GM12878 (cell line): ENCODE results near the gene NUP210L. TPM values are rescaled to one million over a fixed set of nuclear protein-coding genes. Genes with fewer than 3 reads are reported as not detected.

Experiments
- ATAC-seq: fragments of 200-7000 bp; cut with Tn5 transposase; 3 replicates; pipeline ENCODE4 v1.9.1; 2020; ENCODE audit warnings: mild to moderate bottlenecking, moderate library complexity
- BruUV-seq: library from RNA; stranded (reverse); fragments of 400-500 nt; replicated peaks from 2 replicates; lab custom pipeline; 2021; lab: Mats Ljungman, UMichigan
- CTCF ChIA-PET: fragments of 300-600 bp; sonication (Branson Sonifier 250); formaldehyde crosslinking; extraction: SDS; loops from one replicate; lab custom pipeline; 2021; ENCODE audit warnings: inconsistent platforms; lab: Yijun Ruan, JAX
- POLR2A ChIA-PET: fragments of 350-600 bp; formaldehyde crosslinking; extraction: SDS; loops from one replicate; lab custom pipeline; 2021; ENCODE audit warnings: inconsistent platforms; lab: Charles Lee
- RAD21 ChIA-PET: fragments of 300-600 bp; sonication (Branson Sonifier 250); formaldehyde crosslinking; loops from one replicate; lab custom pipeline; 2023; ENCODE audit warnings: antibody characterized with exemption; ENCODE audit not compliant: unreplicated experiment; lab: Charles Lee
- SMC1A ChIA-PET: fragments of 300-600 bp; sonication (Branson Sonifier 250); formaldehyde crosslinking; loops from one replicate; lab custom pipeline; 2023; ENCODE audit not compliant: unreplicated experiment, uncharacterized antibody; lab: Charles Lee
- DNase-seq: peaks from one replicate; pipeline ENCODE4 v3.0.0-alpha.2; 2011; ENCODE audit warnings: low read depth, low spot score
- FAIRE-seq: peaks from 3 replicates; lab custom pipeline; 2011; peaks lifted over from hg19 to GRCh38; lab: Jason Lieb, UNC
- H2AFZ ChIP-seq: 2 replicates; pipeline ENCODE4 v1.6.0; 2011; ENCODE audit warnings: low read depth, low read length, control low read depth; ENCODE audit not compliant: control insufficient read depth
- H3K27ac ChIP-seq: 2 replicates; pipeline ENCODE4 v1.5.1; 2011; ENCODE audit warnings: control low read depth; ENCODE audit not compliant: control insufficient read depth, insufficient read depth
- H3K27me3 ChIP-seq, 2 experiments: replicated peaks in 1 of 2; 2 replicates each; pipeline versions ENCODE4 v1.6.0 to v1.6.1; 2011; ENCODE audit warnings: low read length in 1 of 2; ENCODE audit not compliant: control insufficient read depth in 2 of 2, insufficient read depth in 2 of 2
- H3K36me3 ChIP-seq, 2 experiments: 2 replicates each; pipeline ENCODE4 v1.5.1; 2011; ENCODE audit warnings: low read length in 1 of 2; ENCODE audit not compliant: control insufficient read depth in 2 of 2, insufficient read depth in 2 of 2
- H3K4me1 ChIP-seq: 2 replicates; pipeline ENCODE4 v1.6.1; 2011; ENCODE audit warnings: mild to moderate bottlenecking, low read length, moderate library complexity, mixed read lengths; ENCODE audit not compliant: control insufficient read depth, insufficient read depth
- H3K4me2 ChIP-seq: 2 replicates; pipeline ENCODE4 v1.6.0; 2011; ENCODE audit warnings: control low read depth; ENCODE audit not compliant: control insufficient read depth, insufficient read depth
- H3K4me3 ChIP-seq: fragments of 200-600 bp; sonication (generic); 2 replicates; pipeline ENCODE4 v1.5.1; 2016
- H3K79me2 ChIP-seq: 2 replicates; pipeline ENCODE4 v1.6.0; 2011; ENCODE audit warnings: low read length; ENCODE audit not compliant: control insufficient read depth, insufficient read depth
- H3K9ac ChIP-seq: 2 replicates; pipeline ENCODE4 v1.8.0; 2011; ENCODE audit warnings: low read length, control low read depth, mixed read lengths; ENCODE audit not compliant: control insufficient read depth, insufficient read depth
- H3K9me3 ChIP-seq: replicated peaks from 3 replicates; pipeline ENCODE4 v1.5.1; 2011; ENCODE audit warnings: mild to moderate bottlenecking, low read length; ENCODE audit not compliant: control insufficient read depth, insufficient read depth
- H4K20me1 ChIP-seq: 2 replicates; pipeline ENCODE4 v1.6.0; 2011; ENCODE audit not compliant: control insufficient read depth, insufficient read depth
- CHD2 ChIP-seq: IDR thresholded peaks from 2 replicates; pipeline ENCODE4 v1.6.1; 2011; ENCODE audit warnings: low read depth, low read length, improper control_type of control experiment, borderline replicate concordance
- DPF2 ChIP-seq: fragments of 450-650 bp; IDR thresholded peaks from 2 replicates; pipeline ENCODE4 v1.6.1; 2017; ENCODE audit warnings: mild to moderate bottlenecking
- MTA2 ChIP-seq: fragments of 450-650 bp; IDR thresholded peaks from 2 replicates; pipeline ENCODE4 v1.6.1; 2016; ENCODE audit warnings: low read depth, mild to moderate bottlenecking, moderate library complexity
- MTA3 ChIP-seq: IDR thresholded peaks from 2 replicates; pipeline ENCODE4 v1.6.1; 2012; ENCODE audit warnings: low read length, inconsistent platforms, borderline replicate concordance
- NFIC ChIP-seq: IDR thresholded peaks from 2 replicates; pipeline ENCODE4 v1.6.1; 2012; ENCODE audit warnings: low read depth, mild to moderate bottlenecking, inconsistent platforms, low read length, moderate library complexity
- SMAD1 ChIP-seq: fragments of 450-650 bp; IDR thresholded peaks from 2 replicates; pipeline ENCODE4 v1.6.1; 2018; ENCODE audit warnings: mild to moderate bottlenecking, low read depth; ENCODE audit not compliant: partially characterized antibody
- SREBF1 ChIP-seq: IDR thresholded peaks from 2 replicates; pipeline ENCODE4 v1.6.1; 2012; ENCODE audit warnings: mild to moderate bottlenecking, low read length
- STAT1 ChIP-seq: fragments of 450-650 bp; conservative IDR thresholded peaks from 2 replicates; pipeline ENCODE4 v1.6.1; 2014; ENCODE audit warnings: antibody characterized with exemption, mild to moderate bottlenecking
- TBL1XR1 ChIP-seq: IDR thresholded peaks from 2 replicates; pipeline ENCODE4 v1.6.1; 2012; ENCODE audit warnings: low read depth, low read length, improper control_type of control experiment
- ZZZ3 ChIP-seq: IDR thresholded peaks from 2 replicates; pipeline ENCODE4 v1.6.1; 2011; ENCODE audit warnings: low read depth; ENCODE audit not compliant: control insufficient read depth, insufficient read length
- WGBS: methylation state at CpG from one replicate; pipeline ENCODE4 v1.1.6; 2016; ENCODE audit warnings: low lambda C conversion rate; ENCODE audit not compliant: insufficient replicate concordance, insufficient coverage; ENCODE audit errors: missing lambda C conversion rate; 5-methylcytosine and 5-hydroxymethylcytosine counted together
- in situ Hi-C: fragments of 300-500 bp; cut with MboI; formaldehyde crosslinking; loops from 9 replicates; pipeline ENCODE4 v1.14.3; 2018; ENCODE audit warnings: mixed read lengths
- intact Hi-C: fragments of 100-400 bp; cut with micrococcal nuclease; formaldehyde crosslinking; loops from one replicate; pipeline ENCODE4 v1.14.2; 2022; ENCODE audit not compliant: unreplicated experiment
- polyA plus RNA-seq, 11 experiments: library from polyadenylated mRNA; depleted of rRNA in 4 of 11; unstranded in 6 of 11; stranded (reverse) in 5 of 11; fragments of >200 nt; fragmentation: Nextera tagmentation in 4 of 11; fragmentation: Illumina TruSeq in 1 of 11; extraction: Ambion mirVana in 4 of 11; extraction: Trizol in 1 of 11; gene quantifications; 1 replicate in 1 of 11; 2 replicates in 10 of 11; pipeline versions ENCODE4 v1.2.1 to v1.2.3, GENCODE V29; 2011 to 2016; ENCODE audit warnings: inconsistent platforms in 2 of 11, missing spikeins in 2 of 11, low read depth in 1 of 11
- total RNA-seq, 4 experiments: library from RNA; depleted of rRNA in 3 of 4; stranded (reverse); fragments of >200 nt in 3 of 4; fragmentation: Illumina TruSeq in 1 of 4; extraction: Trizol in 1 of 4; gene quantifications; 2 replicates each; pipeline versions ENCODE4 v1.2.1 to v1.2.3, GENCODE V29; 2013 to 2021
- TF ChIP-seq, protein P1 (sequence below): fragments of 450-650 bp; formaldehyde crosslinking; IDR thresholded peaks from 2 replicates; pipeline ENCODE4 v1.4.0; 2022; ENCODE audit warnings: mild to moderate bottlenecking, moderate library complexity
- TF ChIP-seq, protein P2 (sequence below): fragments of 450-650 bp; IDR thresholded peaks from 2 replicates; pipeline ENCODE4 v1.6.1; 2016; ENCODE audit warnings: mild to moderate bottlenecking, moderate library complexity, borderline replicate concordance

The NUP210L gene
- total and polyA plus RNA-seq, 10 of the 15 experiments (the other 5 are each of a cell fraction or from before 2014, with no cell fraction given) = 0.04 to 0.08 (median 0.07) TPM; not detected in 7

DNA sequence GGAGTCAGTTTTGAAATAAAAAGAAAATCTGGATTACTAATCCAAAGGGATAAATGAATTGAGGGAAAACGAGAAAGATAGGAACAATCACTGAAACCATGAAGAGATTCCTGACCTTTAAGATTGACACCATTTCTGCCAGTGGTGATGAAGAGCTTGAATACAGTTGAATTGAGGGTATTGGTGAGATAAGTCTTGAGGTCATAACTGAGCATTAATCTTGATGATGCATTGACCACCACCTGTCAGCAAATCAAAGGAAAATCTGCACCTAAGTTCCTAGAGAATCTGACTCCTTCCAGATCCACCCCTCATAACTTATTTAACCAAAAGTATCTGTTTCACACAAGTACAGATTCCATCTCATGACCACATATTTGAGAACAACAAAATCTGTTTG is 142.7 kb downstream of the NUP210L start:
- Histone ChIP-seq H3K4me2 (no peak overlapping the region), H3K4me3 (no peak overlapping the region), H3K27ac (no peak overlapping the region), H3K79me2 (no peaks in the 10 kb centered on the region), H3K4me1 (no peaks in the 10 kb centered on the region), H4K20me1 (no peaks in the 10 kb centered on the region), H3K36me3 (no peaks in the 10 kb centered on the region), H2AFZ (no peak overlapping the region), H3K9ac (no peak overlapping the region), H3K27me3 (no peaks in the 10 kb centered on the region), H3K9me3 (no peaks in the 10 kb centered on the region)
- DNase-seq = no peak
- ChIA-PET RAD21 (interaction anchor here (1.5 kb wide), 1 partner anchor 146 kb away, joined by 4 read pairs; no protein-coding TSS in a partner anchor), SMC1A (interaction anchor here (0.9 kb wide), 1 partner anchor 10 kb away, joined by 3 read pairs; no protein-coding TSS in a partner anchor), CTCF (interaction anchor here (1.3 kb wide), 1 partner anchor 12 kb away, joined by 4 read pairs; no protein-coding TSS in a partner anchor), POLR2A (interaction anchor here (0.7 to 1.1 kb wide), 2 partner anchors 11 to 12 kb away, joined by 3 to 9 read pairs; no protein-coding TSS in a partner anchor)
- 7% methylated on average over 1 of the region's 1 CpG for WGBS
- TF ChIP-seq NFIC (no peak), DPF2 (no peak), ZZZ3 (no peak), STAT1 (no peak), SREBF1 (no peak), CHD2 (no peak), MTA3 (no peak), TBL1XR1 (no peak), SMAD1 (no peak), MTA2 (no peak)
- TF ChIP-seq, protein P1, sequence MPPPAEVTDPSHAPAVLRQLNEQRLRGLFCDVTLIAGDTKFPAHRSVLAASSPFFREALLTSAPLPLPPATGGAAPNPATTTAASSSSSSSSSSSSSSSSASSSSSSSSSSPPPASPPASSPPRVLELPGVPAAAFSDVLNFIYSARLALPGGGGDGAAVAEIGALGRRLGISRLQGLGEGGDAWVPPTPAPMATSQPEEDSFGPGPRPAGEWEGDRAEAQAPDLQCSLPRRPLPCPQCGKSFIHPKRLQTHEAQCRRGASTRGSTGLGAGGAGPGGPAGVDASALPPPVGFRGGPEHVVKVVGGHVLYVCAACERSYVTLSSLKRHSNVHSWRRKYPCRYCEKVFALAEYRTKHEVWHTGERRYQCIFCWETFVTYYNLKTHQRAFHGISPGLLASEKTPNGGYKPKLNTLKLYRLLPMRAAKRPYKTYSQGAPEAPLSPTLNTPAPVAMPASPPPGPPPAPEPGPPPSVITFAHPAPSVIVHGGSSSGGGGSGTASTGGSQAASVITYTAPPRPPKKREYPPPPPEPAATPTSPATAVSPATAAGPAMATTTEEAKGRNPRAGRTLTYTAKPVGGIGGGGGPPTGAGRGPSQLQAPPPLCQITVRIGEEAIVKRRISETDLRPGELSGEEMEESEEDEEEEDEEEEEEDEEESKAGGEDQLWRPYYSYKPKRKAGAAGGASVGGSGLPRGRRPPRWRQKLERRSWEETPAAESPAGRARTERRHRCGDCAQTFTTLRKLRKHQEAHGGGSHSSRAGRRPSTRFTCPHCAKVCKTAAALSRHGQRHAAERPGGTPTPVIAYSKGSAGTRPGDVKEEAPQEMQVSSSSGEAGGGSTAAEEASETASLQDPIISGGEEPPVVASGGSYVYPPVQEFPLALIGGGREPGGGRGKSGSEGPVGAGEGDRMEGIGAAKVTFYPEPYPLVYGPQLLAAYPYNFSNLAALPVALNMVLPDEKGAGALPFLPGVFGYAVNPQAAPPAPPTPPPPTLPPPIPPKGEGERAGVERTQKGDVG (CRISPR knock-in tag) = no peak
- TF ChIP-seq, protein P2, sequence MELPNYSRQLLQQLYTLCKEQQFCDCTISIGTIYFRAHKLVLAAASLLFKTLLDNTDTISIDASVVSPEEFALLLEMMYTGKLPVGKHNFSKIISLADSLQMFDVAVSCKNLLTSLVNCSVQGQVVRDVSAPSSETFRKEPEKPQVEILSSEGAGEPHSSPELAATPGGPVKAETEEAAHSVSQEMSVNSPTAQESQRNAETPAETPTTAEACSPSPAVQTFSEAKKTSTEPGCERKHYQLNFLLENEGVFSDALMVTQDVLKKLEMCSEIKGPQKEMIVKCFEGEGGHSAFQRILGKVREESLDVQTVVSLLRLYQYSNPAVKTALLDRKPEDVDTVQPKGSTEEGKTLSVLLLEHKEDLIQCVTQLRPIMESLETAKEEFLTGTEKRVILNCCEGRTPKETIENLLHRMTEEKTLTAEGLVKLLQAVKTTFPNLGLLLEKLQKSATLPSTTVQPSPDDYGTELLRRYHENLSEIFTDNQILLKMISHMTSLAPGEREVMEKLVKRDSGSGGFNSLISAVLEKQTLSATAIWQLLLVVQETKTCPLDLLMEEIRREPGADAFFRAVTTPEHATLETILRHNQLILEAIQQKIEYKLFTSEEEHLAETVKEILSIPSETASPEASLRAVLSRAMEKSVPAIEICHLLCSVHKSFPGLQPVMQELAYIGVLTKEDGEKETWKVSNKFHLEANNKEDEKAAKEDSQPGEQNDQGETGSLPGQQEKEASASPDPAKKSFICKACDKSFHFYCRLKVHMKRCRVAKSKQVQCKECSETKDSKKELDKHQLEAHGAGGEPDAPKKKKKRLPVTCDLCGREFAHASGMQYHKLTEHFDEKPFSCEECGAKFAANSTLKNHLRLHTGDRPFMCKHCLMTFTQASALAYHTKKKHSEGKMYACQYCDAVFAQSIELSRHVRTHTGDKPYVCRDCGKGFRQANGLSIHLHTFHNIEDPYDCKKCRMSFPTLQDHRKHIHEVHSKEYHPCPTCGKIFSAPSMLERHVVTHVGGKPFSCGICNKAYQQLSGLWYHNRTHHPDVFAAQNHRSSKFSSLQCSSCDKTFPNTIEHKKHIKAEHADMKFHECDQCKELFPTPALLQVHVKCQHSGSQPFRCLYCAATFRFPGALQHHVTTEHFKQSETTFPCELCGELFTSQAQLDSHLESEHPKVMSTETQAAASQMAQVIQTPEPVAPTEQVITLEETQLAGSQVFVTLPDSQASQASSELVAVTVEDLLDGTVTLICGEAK = no peak
- no TSS peak for BruUV-seq
- no peak for FAIRE-seq
- no peak for ATAC-seq
- intact Hi-C loops = no loop called here
- in situ Hi-C loops = no loop called here
